Hematopoietic multipotent progenitor cell treated with erythropoietin and hydrocortisone succinate and interleukin-3 and kit ligand, for 15 days (in vitro differentiated cells): Measurements from ENCODE around the gene SMC3.
"Not testable (repeated sequence)": the region's sequence is repeated elsewhere in the genome, so short reads cannot be mapped to it uniquely, and the experiment has no call there.

ENCODE experiments used
- DNase-seq: peaks from one replicate; pipeline ENCODE4 v3.0.0-alpha.2; 2015; ENCODE audit warnings: low spot score

Gene SMC3

GRCh38 chr10:110567201-110568054 is at the start of gene SMC3:
SMC3 (plus strand) TSS chr10:110567695; CDS start chr10:110567817, 122 bp downstream.
- peak; percentile 94 for DNase-seq

- no peak for DNase-seq
Measured at GRCh38 chr10:110522365-110522988, 45.0 kb upstream of the SMC3 start.

GRCh38 chr10:110523736-110524135 is 43.8 kb upstream of the SMC3 start:
- no peak for DNase-seq

- no peak for DNase-seq
Measured at GRCh38 chr10:110524179-110524858, 43.2 kb upstream of the SMC3 start.

- DNase-seq = no peak
Measured at GRCh38 chr10:110524859-110525232, 42.6 kb upstream of the SMC3 start.

- DNase-seq = no peak
Measured at GRCh38 chr10:110525349-110526260, 41.9 kb upstream of the SMC3 start.

GRCh38 chr10:110527731-110528171 is 39.7 kb upstream of the SMC3 start:
- DNase-seq = no peak

GRCh38 chr10:110528224-110528996 is 39.1 kb upstream of the SMC3 start:
- DNase-seq = no peak

- not testable (repeated sequence) for DNase-seq
Measured at GRCh38 chr10:110528997-110529524, 38.4 kb upstream of the SMC3 start.

- no peak for DNase-seq
Measured at GRCh38 chr10:110529596-110530011, 37.9 kb upstream of the SMC3 start.

GRCh38 chr10:110530131-110530831 is 37.2 kb upstream of the SMC3 start:
- DNase-seq = no peak

GRCh38 chr10:110531687-110532086 is 35.8 kb upstream of the SMC3 start:
- no peak for DNase-seq

GRCh38 chr10:110532628-110533027 is 34.9 kb upstream of the SMC3 start:
- not testable (repeated sequence) for DNase-seq

GRCh38 chr10:110533149-110533548 is 34.3 kb upstream of the SMC3 start:
- DNase-seq = no peak

GRCh38 chr10:110534571-110534970 is 32.9 kb upstream of the SMC3 start:
- DNase-seq = no peak

- no peak for DNase-seq
Measured at GRCh38 chr10:110535958-110536891, 31.3 kb upstream of the SMC3 start.

- DNase-seq = no peak
Measured at GRCh38 chr10:110539091-110539490, 28.4 kb upstream of the SMC3 start.

- no peak for DNase-seq
Measured at GRCh38 chr10:110540031-110540430, 27.5 kb upstream of the SMC3 start.
